ENCODE data around the gene SLC12A7. TPM values are rescaled to one million over a fixed set of nuclear protein-coding genes. Genes with fewer than 3 reads are reported as not detected.

The SLC12A7 gene
- polyA plus RNA-seq, 1 donor (not counting 4 experiments of a cell fraction or from before 2014, with no cell fraction given), result 1.5 TPM

DNA sequence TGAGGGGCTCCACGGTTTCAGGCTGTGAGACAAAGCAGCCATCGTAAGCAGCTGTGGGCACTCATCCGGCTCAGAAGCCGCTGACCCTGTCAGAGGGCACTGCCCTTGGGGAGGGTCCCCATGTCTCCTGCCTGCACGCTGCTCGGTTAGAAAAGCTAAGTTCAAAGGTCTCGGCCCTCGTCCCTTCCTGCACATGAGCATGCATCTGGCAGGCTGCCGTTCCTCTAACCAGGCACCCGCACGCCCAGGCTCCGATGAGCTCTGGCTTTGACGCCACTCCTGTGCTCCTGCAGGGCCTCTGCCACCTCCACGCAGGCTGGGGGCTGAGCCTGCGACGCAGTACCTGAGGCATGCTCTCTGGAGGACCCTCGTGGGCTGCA is 52.0 kb downstream of the SLC12A7 start:
- FAIRE-seq, result no peak
- no peaks in the 10 kb centered on the region for H3K79me2 ChIP-seq (ENCODE audit: control insufficient read depth, insufficient read depth, low read length)
- dilution Hi-C loops (cut with MboI; ENCODE audit: extremely low pct_ligation_motif_present, low sequenced_read_pairs), result no loop called here

DNA sequence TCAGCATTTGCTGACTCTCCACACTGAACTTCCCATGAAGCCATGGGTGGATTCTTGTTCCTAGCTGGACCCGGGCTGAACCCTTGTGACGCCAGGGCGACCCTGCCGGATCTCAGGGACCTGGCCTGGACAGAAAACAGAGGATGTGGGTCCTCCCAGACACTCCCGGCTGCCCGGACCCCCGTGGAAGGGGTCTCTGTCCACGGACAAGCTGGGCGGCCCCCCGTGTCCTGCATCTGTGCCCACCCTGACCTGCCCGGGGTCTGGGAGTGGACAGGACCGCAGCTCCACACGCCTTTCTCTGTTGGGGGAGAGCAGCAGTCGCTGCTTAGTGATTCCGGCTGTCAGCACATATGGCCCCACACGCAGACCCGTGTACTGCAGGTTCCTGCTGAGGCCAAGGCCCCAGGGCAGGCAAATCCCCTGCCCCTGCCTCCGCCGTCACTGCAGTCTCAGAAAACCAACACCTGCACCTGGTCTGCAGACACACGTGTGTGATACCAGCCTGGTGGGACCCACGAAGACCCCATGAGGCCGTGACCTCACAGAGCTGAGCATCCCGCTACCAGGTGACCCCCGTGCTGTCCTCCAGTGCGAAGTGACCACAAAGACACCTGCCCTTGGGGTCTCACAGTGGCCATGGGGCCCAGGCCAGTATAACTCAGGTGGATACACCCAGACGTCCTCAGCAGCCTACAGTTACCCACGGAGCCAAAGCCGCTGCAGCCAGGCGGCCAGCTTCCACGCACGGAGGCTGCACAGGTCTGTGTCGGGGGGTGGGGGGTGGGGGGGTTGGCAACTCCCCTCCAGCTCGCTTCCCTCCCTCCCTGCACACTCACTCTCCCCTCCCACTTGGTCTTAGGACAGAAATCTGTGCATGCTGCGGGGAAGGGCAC is 52.6 kb downstream of the SLC12A7 start:
- H3K79me2 ChIP-seq (ENCODE audit: control insufficient read depth, insufficient read depth, low read length), result no peaks in the 10 kb centered on the region
- H3K9ac ChIP-seq (ENCODE audit: control insufficient read depth, extremely low read depth, insufficient read depth, low read length), result no peak overlapping the region
- no peaks in the 10 kb centered on the region for H3K4me1 ChIP-seq (ENCODE audit: control insufficient read depth, extremely low read depth, insufficient read depth, low read length)
- H2AFZ ChIP-seq (ENCODE audit: control insufficient read depth, low read length), result no peak overlapping the region
- peaks cover 0 to 2% of the 10 kb centered on the region in 2 experiments for H3K36me3 ChIP-seq (ENCODE audit: control insufficient read depth in 2 of 2, extremely low read depth in 1 of 2, insufficient read depth in 2 of 2, low read length in 2 of 2)
- FAIRE-seq, result no peak
- H3K4me3 ChIP-seq (ENCODE audit: control insufficient read depth in 2 of 3, extremely low read depth in 1 of 3, insufficient read depth in 2 of 3, low read depth in 1 of 3, low read length in 3 of 3), result no peak overlapping the region
- dilution Hi-C loops (cut with MboI; ENCODE audit: extremely low pct_ligation_motif_present, low sequenced_read_pairs), result no loop called here
- H4K20me1 ChIP-seq (ENCODE audit: control insufficient read depth, extremely low read depth, insufficient read depth, low read length), result no peaks in the 10 kb centered on the region
- no peaks in the 10 kb centered on the region for H3K9me3 ChIP-seq (ENCODE audit: control insufficient read depth, low read depth, low read length)
- no peaks in the 10 kb centered on the region for H3K9me1 ChIP-seq (ENCODE audit: control insufficient read depth, extremely low read depth, insufficient read depth, low read length)
- DNase-seq (ENCODE audit: low read depth, low spot score), result no peak
- H3K27me3 ChIP-seq (ENCODE audit: control insufficient read depth, extremely low read depth, insufficient read depth, low read length), result no peaks in the 10 kb centered on the region
- TF ChIP-seq, protein P1, sequence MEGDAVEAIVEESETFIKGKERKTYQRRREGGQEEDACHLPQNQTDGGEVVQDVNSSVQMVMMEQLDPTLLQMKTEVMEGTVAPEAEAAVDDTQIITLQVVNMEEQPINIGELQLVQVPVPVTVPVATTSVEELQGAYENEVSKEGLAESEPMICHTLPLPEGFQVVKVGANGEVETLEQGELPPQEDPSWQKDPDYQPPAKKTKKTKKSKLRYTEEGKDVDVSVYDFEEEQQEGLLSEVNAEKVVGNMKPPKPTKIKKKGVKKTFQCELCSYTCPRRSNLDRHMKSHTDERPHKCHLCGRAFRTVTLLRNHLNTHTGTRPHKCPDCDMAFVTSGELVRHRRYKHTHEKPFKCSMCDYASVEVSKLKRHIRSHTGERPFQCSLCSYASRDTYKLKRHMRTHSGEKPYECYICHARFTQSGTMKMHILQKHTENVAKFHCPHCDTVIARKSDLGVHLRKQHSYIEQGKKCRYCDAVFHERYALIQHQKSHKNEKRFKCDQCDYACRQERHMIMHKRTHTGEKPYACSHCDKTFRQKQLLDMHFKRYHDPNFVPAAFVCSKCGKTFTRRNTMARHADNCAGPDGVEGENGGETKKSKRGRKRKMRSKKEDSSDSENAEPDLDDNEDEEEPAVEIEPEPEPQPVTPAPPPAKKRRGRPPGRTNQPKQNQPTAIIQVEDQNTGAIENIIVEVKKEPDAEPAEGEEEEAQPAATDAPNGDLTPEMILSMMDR (optimal IDR thresholded peaks at IDR 0.05 in 1 of 3, IDR thresholded peaks at IDR 0.05 in 1 of 3, conservative IDR thresholded peaks at IDR 0.05 in 1 of 3; ENCODE audit: extremely low read depth in 1 of 3, insufficient read depth in 2 of 3, low read length in 3 of 3), result no peak
- no peak overlapping the region for H3K27ac ChIP-seq (ENCODE audit: control insufficient read depth, insufficient read depth, low read length)
- no peak overlapping the region for H3K4me2 ChIP-seq (ENCODE audit: control insufficient read depth, extremely low read depth, insufficient read depth, low read depth, low read length)

More for the DNA sequence above, 52.0 kb downstream of the SLC12A7 start:
- no peak overlapping the region for H2AFZ ChIP-seq (ENCODE audit: control insufficient read depth, low read length)
- H3K4me2 ChIP-seq (ENCODE audit: control insufficient read depth, extremely low read depth, insufficient read depth, low read depth, low read length), result no peak overlapping the region
- H3K9ac ChIP-seq (ENCODE audit: control insufficient read depth, extremely low read depth, insufficient read depth, low read length), result no peak overlapping the region
- peaks cover 0 to 2% of the 10 kb centered on the region in 2 experiments for H3K36me3 ChIP-seq (ENCODE audit: control insufficient read depth in 2 of 2, extremely low read depth in 1 of 2, insufficient read depth in 2 of 2, low read length in 2 of 2)
- no peaks in the 10 kb centered on the region for H4K20me1 ChIP-seq (ENCODE audit: control insufficient read depth, extremely low read depth, insufficient read depth, low read length)
- no peaks in the 10 kb centered on the region for H3K27me3 ChIP-seq (ENCODE audit: control insufficient read depth, extremely low read depth, insufficient read depth, low read length)
- TF ChIP-seq, protein P1 (optimal IDR thresholded peaks at IDR 0.05 in 1 of 3, IDR thresholded peaks at IDR 0.05 in 1 of 3, conservative IDR thresholded peaks at IDR 0.05 in 1 of 3; ENCODE audit: extremely low read depth in 1 of 3, insufficient read depth in 2 of 3, low read length in 3 of 3), result no peak
- no peak for TF ChIP-seq EZH2 (IDR thresholded peaks at IDR 0.05; ENCODE audit: low read length)
- no peak for DNase-seq (ENCODE audit: low read depth, low spot score)
- no peak overlapping the region for H3K4me3 ChIP-seq (ENCODE audit: control insufficient read depth in 2 of 3, extremely low read depth in 1 of 3, insufficient read depth in 2 of 3, low read depth in 1 of 3, low read length in 3 of 3)
- no peaks in the 10 kb centered on the region for H3K4me1 ChIP-seq (ENCODE audit: control insufficient read depth, extremely low read depth, insufficient read depth, low read length)
- H3K9me3 ChIP-seq (ENCODE audit: control insufficient read depth, low read depth, low read length), result no peaks in the 10 kb centered on the region
- H3K27ac ChIP-seq (ENCODE audit: control insufficient read depth, insufficient read depth, low read length), result no peak overlapping the region
- H3K9me1 ChIP-seq (ENCODE audit: control insufficient read depth, extremely low read depth, insufficient read depth, low read length), result no peaks in the 10 kb centered on the region

Measured in keratinocyte (primary cell).